Fibroblast of peridontal ligament (primary cell): ENCODE results near the gene LRRC8D.
A peak's percentile ranks its signal among the peaks of the same experiment; 100 is the strongest.

ENCODE experiments used
- DNase-seq: peaks from one replicate; pipeline ENCODE4 v3.0.0-alpha.2; 2010; ENCODE audit errors: extremely low read depth

LRRC8D gene

GRCh38 chr1:89807503-89807902 is 13.3 kb upstream of the LRRC8D start:
- DNase-seq, result no peak

GRCh38 chr1:89807983-89808382 is 12.8 kb upstream of the LRRC8D start:
- DNase-seq, result no peak

GRCh38 chr1:89808441-89809117 is 12.3 kb upstream of the LRRC8D start:
- peak; percentile 20 for DNase-seq

GRCh38 chr1:89809556-89809955 is 11.3 kb upstream of the LRRC8D start:
- no peak for DNase-seq

- DNase-seq, result no peak
Measured at GRCh38 chr1:89810302-89810701, 10.5 kb upstream of the LRRC8D start.

GRCh38 chr1:89810880-89811279 is 10.0 kb upstream of the LRRC8D start:
- DNase-seq, result no peak

GRCh38 chr1:89812992-89813391 is 7.8 kb upstream of the LRRC8D start:
- no peak for DNase-seq

- no peak for DNase-seq
Measured at GRCh38 chr1:89815040-89815439, 5.8 kb upstream of the LRRC8D start.

- no peak for DNase-seq
Measured at GRCh38 chr1:89815611-89816010, 5.2 kb upstream of the LRRC8D start.

- DNase-seq, result no peak
Measured at GRCh38 chr1:89816366-89816765, 4.5 kb upstream of the LRRC8D start.

GRCh38 chr1:89821322-89822108 is 683 bp downstream of the LRRC8D start:
- DNase-seq, result no peak

- no peak for DNase-seq
Measured at GRCh38 chr1:89822109-89822962, 1.5 kb downstream of the LRRC8D start.

- peak; percentile 62 for DNase-seq
Measured at GRCh38 chr1:89822999-89823628, 2.3 kb downstream of the LRRC8D start.

GRCh38 chr1:89823679-89824292 is 3.0 kb downstream of the LRRC8D start:
- DNase-seq, result no peak

- DNase-seq, result no peak
Measured at GRCh38 chr1:89826594-89826993, 5.8 kb downstream of the LRRC8D start.

GRCh38 chr1:89827330-89827729 is 6.5 kb downstream of the LRRC8D start:
- no peak for DNase-seq

GRCh38 chr1:89827902-89828301 is 7.1 kb downstream of the LRRC8D start:
- no peak for DNase-seq

GRCh38 chr1:89829186-89829585 is 8.4 kb downstream of the LRRC8D start:
- DNase-seq, result no peak

GRCh38 chr1:89831462-89832120 is 10.8 kb downstream of the LRRC8D start:
- DNase-seq, result no peak

GRCh38 chr1:89832496-89833127 is 11.8 kb downstream of the LRRC8D start:
- no peak for DNase-seq
